Measurements from ENCODE around the gene ST3GAL3.

The ST3GAL3 gene

DNA sequence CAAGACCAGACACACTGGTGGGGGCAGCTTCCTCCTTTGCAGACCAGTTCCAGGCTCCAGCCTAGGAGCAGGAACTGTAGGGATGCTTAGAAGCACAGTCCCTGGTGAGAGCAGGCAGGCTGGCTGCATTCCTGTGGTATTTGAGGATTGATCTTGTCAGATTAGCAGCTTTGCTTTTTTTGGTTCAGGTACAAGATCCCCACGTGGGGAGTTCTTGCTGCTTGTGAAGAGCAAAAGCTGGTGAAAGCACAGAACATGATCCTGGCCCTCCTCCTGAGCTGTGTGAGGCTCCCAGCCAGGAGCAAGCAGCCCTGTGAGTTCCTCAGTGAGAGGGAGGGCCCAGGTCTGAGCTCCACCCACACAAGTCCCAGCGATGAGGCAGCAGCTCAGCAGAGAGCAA lies 151.0 kb downstream of the ST3GAL3 start:
- H3K4me1 ChIP-seq (ENCODE audit: control insufficient read depth in 1 of 2, insufficient read depth in 2 of 2, low read length in 2 of 2): peaks cover 3 to 9% of the 10 kb centered on the region in 2 donors
- no peaks in the 10 kb centered on the region for H3K27me3 ChIP-seq (ENCODE audit: low read depth, low read length)
- no peak overlapping the region for H3K4me3 ChIP-seq (ENCODE audit: low read depth in 1 of 2, low read length in 2 of 2)
- no peak overlapping the region for H3K27ac ChIP-seq (ENCODE audit: low read length)
- no peaks in the 10 kb centered on the region for H3K9me3 ChIP-seq (ENCODE audit: control insufficient read depth in 1 of 2, low read length in 2 of 2)
- no peaks in the 10 kb centered on the region for H3K36me3 ChIP-seq (ENCODE audit: control insufficient read depth in 1 of 2, insufficient read depth in 2 of 2, low read length in 2 of 2)

DNA sequence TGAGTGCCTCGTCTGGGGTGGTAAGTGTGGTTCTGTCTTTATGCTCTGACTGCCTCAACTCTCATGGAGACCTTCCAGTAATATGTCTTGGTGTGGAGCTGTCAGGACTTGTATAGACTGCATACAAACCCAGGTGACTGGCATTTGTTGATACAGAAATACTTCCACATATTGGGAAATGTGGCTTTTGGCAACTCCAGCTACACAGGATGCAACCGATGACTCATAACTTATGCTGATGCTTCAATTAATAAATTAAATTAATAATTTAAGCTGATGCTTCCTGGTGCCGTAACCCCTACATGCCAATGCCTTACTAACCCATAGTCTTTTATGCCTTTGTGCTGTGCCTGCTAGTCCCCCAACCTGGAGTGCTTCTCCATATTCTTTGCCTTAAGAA lies 154.0 kb downstream of the ST3GAL3 start:
- Histone ChIP-seq H3K27me3 (ENCODE audit: low read depth, low read length) (no peaks in the 10 kb centered on the region), H3K4me3 (ENCODE audit: low read depth in 1 of 2, low read length in 2 of 2) (no peak overlapping the region), H3K4me1 (ENCODE audit: control insufficient read depth in 1 of 2, insufficient read depth in 2 of 2, low read length in 2 of 2) (peaks cover 0 to 9% of the 10 kb centered on the region in 2 donors), H3K27ac (ENCODE audit: low read length) (no peak overlapping the region), H3K9me3 (ENCODE audit: control insufficient read depth in 1 of 2, low read length in 2 of 2) (no peaks in the 10 kb centered on the region), H3K36me3 (ENCODE audit: control insufficient read depth in 1 of 2, insufficient read depth in 2 of 2, low read length in 2 of 2) (no peaks in the 10 kb centered on the region)

DNA sequence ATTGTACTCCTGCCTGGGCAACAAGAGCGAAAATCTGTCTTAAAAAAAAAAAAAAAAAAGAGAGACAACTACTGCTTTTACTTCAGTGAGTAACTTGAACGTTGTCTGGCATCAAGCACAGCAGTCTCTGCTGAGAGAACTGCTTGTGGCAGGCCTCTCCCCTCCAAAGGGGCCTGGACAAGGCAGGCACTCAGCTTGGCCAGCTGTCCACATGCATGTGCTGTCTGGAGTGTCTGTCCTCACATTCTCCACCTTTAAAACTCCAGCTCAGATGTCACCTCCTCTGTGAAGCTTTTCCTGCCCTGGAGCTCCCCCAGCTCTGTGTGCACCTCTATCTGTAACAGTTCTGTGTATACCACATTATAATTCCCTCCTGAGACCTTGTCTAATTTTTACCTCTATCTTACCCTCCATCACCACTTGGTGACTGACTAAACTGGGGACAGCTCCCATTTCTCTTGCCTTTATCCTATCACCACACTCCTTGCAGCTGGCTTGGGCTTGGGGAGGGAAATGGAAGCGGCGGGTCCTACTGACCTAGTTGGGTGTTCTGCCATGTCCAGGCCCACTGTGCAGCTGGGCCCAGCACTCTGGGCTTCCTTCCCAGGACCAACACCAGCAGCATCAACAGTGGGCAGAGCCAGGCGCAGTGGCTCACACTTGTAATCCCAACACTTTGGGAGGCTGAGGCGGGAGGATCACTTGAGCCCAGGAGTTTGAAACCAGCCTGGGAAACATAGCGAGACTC lies 154.8 kb downstream of the ST3GAL3 start:
- Histone ChIP-seq H3K9me3 (ENCODE audit: control insufficient read depth in 1 of 2, low read length in 2 of 2) (no peaks in the 10 kb centered on the region), H3K4me3 (ENCODE audit: low read depth in 1 of 2, low read length in 2 of 2) (no peak overlapping the region), H3K27me3 (ENCODE audit: low read depth, low read length) (no peaks in the 10 kb centered on the region), H3K27ac (ENCODE audit: low read length) (no peak overlapping the region), H3K36me3 (ENCODE audit: control insufficient read depth in 1 of 2, insufficient read depth in 2 of 2, low read length in 2 of 2) (no peaks in the 10 kb centered on the region), H3K4me1 (ENCODE audit: control insufficient read depth in 1 of 2, insufficient read depth in 2 of 2, low read length in 2 of 2) (peaks cover 0 to 9% of the 10 kb centered on the region in 2 donors)

DNA sequence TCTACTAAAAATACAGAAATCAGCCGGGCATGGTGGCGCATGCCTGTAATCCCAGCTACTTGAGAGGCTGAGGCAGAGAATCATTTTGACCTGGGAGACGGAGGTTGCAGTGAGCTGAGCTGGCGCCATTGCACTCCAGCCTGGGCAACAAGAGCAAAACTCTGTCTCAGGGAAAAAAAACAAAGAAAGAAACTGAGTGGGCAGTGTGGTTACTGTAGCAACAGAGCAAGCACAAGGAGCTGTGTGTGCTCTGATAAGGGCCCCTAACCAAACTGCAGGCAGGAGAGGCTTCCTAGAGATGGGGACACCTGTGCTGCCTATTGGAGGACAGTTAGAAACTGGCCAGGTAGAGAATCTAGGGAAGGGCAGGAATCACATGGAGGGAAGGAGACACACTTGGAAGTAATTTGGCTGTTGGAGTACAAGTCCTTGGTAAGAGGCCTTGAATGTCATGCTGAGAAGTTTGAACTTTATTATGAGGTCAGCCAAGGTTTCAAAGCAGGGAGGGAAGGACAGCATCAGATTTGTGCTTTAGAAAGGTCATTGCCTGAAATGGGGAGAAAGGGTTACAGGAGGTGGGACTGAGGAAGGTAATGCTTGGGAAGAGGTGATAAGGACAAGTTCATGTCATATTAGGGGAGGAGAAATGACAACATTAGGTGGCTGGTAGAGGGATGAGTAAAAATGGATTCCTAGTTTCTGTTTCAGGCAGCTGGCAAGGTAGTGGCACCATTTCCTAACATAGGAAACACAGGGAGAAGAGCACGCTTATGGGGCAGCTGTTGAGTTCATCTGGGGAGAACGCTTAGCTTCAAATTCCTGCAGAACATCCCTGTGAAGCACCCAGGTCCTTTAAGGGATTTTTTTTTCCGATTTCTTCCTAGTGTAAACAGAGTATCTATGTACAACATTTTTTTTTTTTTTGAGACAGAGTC lies 157.0 kb downstream of the ST3GAL3 start:
- Histone ChIP-seq H3K36me3 (ENCODE audit: control insufficient read depth in 1 of 2, insufficient read depth in 2 of 2, low read length in 2 of 2) (no peaks in the 10 kb centered on the region), H3K27ac (ENCODE audit: low read length) (no peak overlapping the region)

DNA sequence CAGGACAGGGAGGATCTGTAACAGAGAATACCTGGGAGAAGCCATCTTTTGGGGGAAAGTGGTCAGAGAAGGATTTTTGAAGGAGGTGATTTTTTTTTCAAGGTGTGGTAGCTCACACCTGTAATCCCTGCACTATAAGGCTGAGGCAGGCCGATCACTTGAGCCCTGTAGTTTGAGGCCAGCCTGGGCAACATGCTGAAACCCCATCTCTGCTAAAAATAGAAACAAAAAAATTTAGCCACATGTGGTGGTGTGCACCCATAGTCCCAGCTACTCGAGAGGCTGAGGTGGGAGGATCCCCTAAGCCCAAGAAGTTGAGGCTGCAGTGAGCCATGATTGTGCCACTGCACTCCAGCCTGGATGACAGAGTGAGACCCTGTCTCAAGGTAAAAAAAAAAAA lies 158.9 kb downstream of the ST3GAL3 start:
- Histone ChIP-seq H3K27me3 (ENCODE audit: low read depth, low read length) (no peaks in the 10 kb centered on the region), H3K4me3 (ENCODE audit: low read depth in 1 of 2, low read length in 2 of 2) (no peak overlapping the region), H3K27ac (ENCODE audit: low read length) (no peak overlapping the region), H3K9me3 (ENCODE audit: control insufficient read depth in 1 of 2, low read length in 2 of 2) (no peaks in the 10 kb centered on the region), H3K4me1 (ENCODE audit: control insufficient read depth in 1 of 2, insufficient read depth in 2 of 2, low read length in 2 of 2) (peaks cover 5 to 26% of the 10 kb centered on the region in 2 donors), H3K36me3 (ENCODE audit: control insufficient read depth in 1 of 2, insufficient read depth in 2 of 2, low read length in 2 of 2) (no peaks in the 10 kb centered on the region)

More for the DNA sequence above, 157.0 kb downstream of the ST3GAL3 start:
- H3K4me3 ChIP-seq (ENCODE audit: low read depth in 1 of 2, low read length in 2 of 2): no peak overlapping the region
- no peaks in the 10 kb centered on the region for H3K27me3 ChIP-seq (ENCODE audit: low read depth, low read length)
- H3K4me1 ChIP-seq (ENCODE audit: control insufficient read depth in 1 of 2, insufficient read depth in 2 of 2, low read length in 2 of 2): peaks cover 5 to 26% of the 10 kb centered on the region in 2 donors
- H3K9me3 ChIP-seq (ENCODE audit: control insufficient read depth in 1 of 2, low read length in 2 of 2): no peaks in the 10 kb centered on the region

DNA sequence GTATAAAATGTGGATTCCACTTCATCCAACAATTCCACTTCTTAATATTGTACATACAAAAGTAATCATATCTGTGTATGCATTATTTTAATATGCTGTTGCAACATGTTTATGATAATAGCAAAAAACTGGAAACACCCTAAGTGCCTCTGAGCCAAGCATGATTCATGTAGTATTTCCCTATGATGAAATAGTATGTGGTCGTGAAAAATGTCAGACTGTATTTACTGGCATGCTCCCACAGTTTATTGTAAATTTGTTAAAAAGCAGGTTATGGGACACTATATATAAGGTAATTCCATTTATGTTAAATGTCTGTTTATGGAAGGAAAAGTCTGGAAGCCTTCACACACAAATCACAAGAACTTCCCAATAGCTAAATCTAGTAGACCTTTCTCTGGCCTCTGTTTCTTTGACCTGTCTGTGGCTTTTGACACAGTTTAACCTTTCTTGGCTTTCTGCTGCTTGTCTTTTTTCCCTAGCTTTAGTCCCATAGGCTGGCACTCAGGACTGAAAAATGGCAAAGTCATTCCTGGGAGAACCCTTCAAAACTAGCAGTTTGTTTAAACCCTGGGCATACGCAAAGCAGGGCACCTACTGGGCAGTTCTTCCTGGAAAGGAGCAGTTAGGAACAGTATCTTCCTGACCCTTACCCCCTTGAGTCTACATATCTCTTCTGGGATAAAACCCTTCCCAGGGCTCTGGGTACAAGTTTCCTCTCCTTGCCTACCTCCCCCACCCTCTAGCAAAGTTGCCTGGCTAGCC lies 160.8 kb downstream of the ST3GAL3 start:
- Histone ChIP-seq H3K9me3 (ENCODE audit: control insufficient read depth in 1 of 2, low read length in 2 of 2) (no peaks in the 10 kb centered on the region), H3K4me3 (ENCODE audit: low read depth in 1 of 2, low read length in 2 of 2) (peak overlapping the region in 1 of 2 donors; percentile 7), H3K4me1 (ENCODE audit: control insufficient read depth in 1 of 2, insufficient read depth in 2 of 2, low read length in 2 of 2) (peaks cover 5 to 26% of the 10 kb centered on the region in 2 donors), H3K36me3 (ENCODE audit: control insufficient read depth in 1 of 2, insufficient read depth in 2 of 2, low read length in 2 of 2) (no peaks in the 10 kb centered on the region), H3K27ac (ENCODE audit: low read length) (peak overlapping the region; percentile 28), H3K27me3 (ENCODE audit: low read depth, low read length) (no peaks in the 10 kb centered on the region)

DNA sequence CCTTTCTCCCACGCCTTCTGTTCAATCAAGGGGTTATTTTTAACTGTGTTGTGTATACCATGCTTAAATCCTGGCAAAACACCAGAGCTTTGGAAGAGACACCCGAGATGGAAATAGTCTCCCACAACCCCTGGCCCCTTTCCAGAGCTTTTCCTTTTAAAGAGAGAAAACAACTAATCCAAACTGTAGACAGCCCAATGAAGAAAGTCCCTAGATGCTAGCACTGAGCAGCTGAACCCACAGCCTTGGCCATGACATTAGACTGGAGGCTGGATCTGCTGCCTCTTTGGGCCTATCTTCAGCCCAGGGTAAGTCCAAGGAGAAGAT lies 161.4 kb downstream of the ST3GAL3 start:
- no peak overlapping the region for H3K27ac ChIP-seq (ENCODE audit: low read length)

DNA sequence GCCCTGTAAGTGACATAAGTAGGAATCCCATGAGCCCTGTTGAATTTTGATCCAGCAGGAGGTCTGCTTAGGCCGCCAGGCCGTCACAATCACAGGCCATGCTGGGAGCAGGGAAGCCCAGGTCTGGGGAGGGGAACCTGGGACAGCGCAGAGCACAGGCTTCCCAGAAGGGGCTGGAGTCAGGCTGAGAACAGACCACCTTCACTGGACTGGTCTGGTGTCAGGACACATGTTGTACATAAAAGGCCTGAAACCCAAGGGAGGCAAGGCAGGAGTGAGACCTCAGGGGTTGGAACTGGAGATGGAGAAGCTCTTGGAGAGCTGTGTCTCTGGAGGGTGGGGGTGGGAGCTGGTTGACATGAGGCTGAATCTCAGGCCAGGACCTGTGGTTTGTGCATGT lies 163.0 kb downstream of the ST3GAL3 start:
- H3K4me1 ChIP-seq (ENCODE audit: control insufficient read depth in 1 of 2, insufficient read depth in 2 of 2, low read length in 2 of 2): peaks cover 5 to 17% of the 10 kb centered on the region in 2 donors

More for the DNA sequence above, 161.4 kb downstream of the ST3GAL3 start:
- no peaks in the 10 kb centered on the region for H3K36me3 ChIP-seq (ENCODE audit: control insufficient read depth in 1 of 2, insufficient read depth in 2 of 2, low read length in 2 of 2)
- peak overlapping the region in 1 of 2 donors; percentile 7 for H3K4me3 ChIP-seq (ENCODE audit: low read depth in 1 of 2, low read length in 2 of 2)
- no peaks in the 10 kb centered on the region for H3K9me3 ChIP-seq (ENCODE audit: control insufficient read depth in 1 of 2, low read length in 2 of 2)
- H3K4me1 ChIP-seq (ENCODE audit: control insufficient read depth in 1 of 2, insufficient read depth in 2 of 2, low read length in 2 of 2): peaks cover 5 to 26% of the 10 kb centered on the region in 2 donors
- H3K27me3 ChIP-seq (ENCODE audit: low read depth, low read length): no peaks in the 10 kb centered on the region

DNA sequence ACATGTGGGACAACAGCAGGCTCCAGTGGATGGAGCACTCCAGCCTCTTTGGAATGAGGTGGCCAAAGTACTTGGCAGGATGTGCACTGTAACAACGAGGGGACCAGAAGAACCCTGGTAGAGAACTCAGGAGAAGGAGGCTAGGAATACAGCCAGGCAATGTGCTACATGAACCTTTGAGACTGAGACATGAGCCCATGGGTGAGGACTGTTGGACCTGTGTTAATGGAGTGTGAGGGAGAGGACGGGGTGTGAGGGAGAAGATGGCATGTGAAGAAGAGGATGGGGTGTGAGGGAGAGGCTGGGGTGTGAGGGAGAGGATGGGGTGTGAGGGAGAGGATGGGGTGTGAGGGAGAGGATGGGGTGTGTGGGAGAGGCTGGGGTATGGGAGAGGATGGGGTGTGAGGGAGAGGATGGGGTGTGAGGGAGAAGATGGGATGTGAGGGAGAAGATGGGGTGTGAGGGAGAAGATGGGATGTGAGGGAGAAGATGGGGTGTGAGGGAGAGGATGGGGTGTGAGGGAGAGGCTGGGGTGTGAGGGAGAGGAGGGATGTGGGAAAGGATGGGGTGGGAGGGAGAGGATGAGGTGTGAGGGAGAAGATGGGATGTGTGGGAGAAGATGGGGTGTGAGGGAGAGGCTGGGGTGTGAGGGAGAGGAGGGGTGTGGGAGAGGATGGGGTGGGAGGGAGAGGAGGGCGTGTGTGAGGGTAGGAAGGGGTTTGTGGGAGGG lies 164.0 kb downstream of the ST3GAL3 start:
- no peak overlapping the region for H3K27ac ChIP-seq (ENCODE audit: low read length)
- no peaks in the 10 kb centered on the region for H3K9me3 ChIP-seq (ENCODE audit: control insufficient read depth in 1 of 2, low read length in 2 of 2)
- no peaks in the 10 kb centered on the region for H3K27me3 ChIP-seq (ENCODE audit: low read depth, low read length)
- no peaks in the 10 kb centered on the region for H3K36me3 ChIP-seq (ENCODE audit: control insufficient read depth in 1 of 2, insufficient read depth in 2 of 2, low read length in 2 of 2)
- no peak overlapping the region for H3K4me3 ChIP-seq (ENCODE audit: low read depth in 1 of 2, low read length in 2 of 2)
- peaks cover 5 to 17% of the 10 kb centered on the region in 2 donors for H3K4me1 ChIP-seq (ENCODE audit: control insufficient read depth in 1 of 2, insufficient read depth in 2 of 2, low read length in 2 of 2)

More for the DNA sequence above, 163.0 kb downstream of the ST3GAL3 start:
- no peaks in the 10 kb centered on the region for H3K9me3 ChIP-seq (ENCODE audit: control insufficient read depth in 1 of 2, low read length in 2 of 2)
- no peaks in the 10 kb centered on the region for H3K36me3 ChIP-seq (ENCODE audit: control insufficient read depth in 1 of 2, insufficient read depth in 2 of 2, low read length in 2 of 2)
- H3K27ac ChIP-seq (ENCODE audit: low read length): no peak overlapping the region
- H3K27me3 ChIP-seq (ENCODE audit: low read depth, low read length): no peaks in the 10 kb centered on the region
- no peak overlapping the region for H3K4me3 ChIP-seq (ENCODE audit: low read depth in 1 of 2, low read length in 2 of 2)

DNA sequence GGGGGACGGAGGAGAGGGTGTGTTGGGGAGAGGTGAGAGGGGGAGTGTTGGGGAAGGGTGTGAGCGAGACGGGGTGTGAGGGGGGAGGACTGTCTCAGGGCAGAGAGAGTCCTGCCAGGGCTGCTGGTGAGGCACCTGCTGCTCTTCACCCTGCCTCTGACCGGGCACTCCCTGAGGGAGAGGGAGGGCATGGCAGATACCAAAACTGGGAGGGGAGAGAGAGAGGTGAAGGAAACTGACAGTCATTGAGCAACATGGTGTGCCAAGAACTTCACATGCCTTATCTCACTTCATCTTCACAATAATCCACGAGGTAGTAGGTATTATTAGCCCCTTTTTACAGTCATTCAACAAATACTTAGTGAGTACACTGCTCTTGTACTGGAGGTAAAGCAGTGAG lies 164.9 kb downstream of the ST3GAL3 start:
- Histone ChIP-seq H3K27ac (ENCODE audit: low read length) (no peak overlapping the region), H3K9me3 (ENCODE audit: control insufficient read depth in 1 of 2, low read length in 2 of 2) (no peaks in the 10 kb centered on the region), H3K36me3 (ENCODE audit: control insufficient read depth in 1 of 2, insufficient read depth in 2 of 2, low read length in 2 of 2) (no peaks in the 10 kb centered on the region), H3K4me3 (ENCODE audit: low read depth in 1 of 2, low read length in 2 of 2) (no peak overlapping the region), H3K4me1 (ENCODE audit: control insufficient read depth in 1 of 2, insufficient read depth in 2 of 2, low read length in 2 of 2) (peaks cover 5 to 17% of the 10 kb centered on the region in 2 donors), H3K27me3 (ENCODE audit: low read depth, low read length) (no peaks in the 10 kb centered on the region)
